SK-N-SH treated with all-trans-retinoic acid at 6 μM for 48 hours (cell line): ENCODE results near the gene TF.

Experiments
- BACH2 ChIP-seq: fragments of 250-450 bp; sonication (Bioruptor Pico); IDR thresholded peaks from 2 replicates; pipeline ENCODE4 v1.9.0; 2021; ENCODE audit warnings: mild to moderate bottlenecking, borderline replicate concordance
- POU6F1 ChIP-seq: fragments of 250-450 bp; sonication (Bioruptor Pico); IDR thresholded peaks from 2 replicates; pipeline ENCODE4 v1.8.0; 2021; ENCODE audit warnings: low read depth, mild to moderate bottlenecking, moderate library complexity, borderline replicate concordance
- RARB ChIP-seq: fragments of 250-450 bp; sonication (Bioruptor Pico); IDR thresholded peaks from 2 replicates; pipeline ENCODE4 v1.8.0; 2021; ENCODE audit warnings: mild to moderate bottlenecking, moderate library complexity
- TSHZ2 ChIP-seq: fragments of 250-450 bp; sonication (Bioruptor Pico); IDR thresholded peaks from 2 replicates; pipeline ENCODE4 v1.5.0; 2020; ENCODE audit warnings: mild to moderate bottlenecking, moderate library complexity

- TF ChIP-seq BACH2 (CRISPR knock-in tag) (no peak), TSHZ2 (CRISPR knock-in tag) (no peak), POU6F1 (CRISPR knock-in tag) (no peak), RARB (CRISPR knock-in tag) (no peak)
These were observed 93.0 kb downstream of the TF start for GRCh38 chr3:133838916-133839800.
